Measurements from ENCODE around the gene STX8.

STX8 gene

DNA sequence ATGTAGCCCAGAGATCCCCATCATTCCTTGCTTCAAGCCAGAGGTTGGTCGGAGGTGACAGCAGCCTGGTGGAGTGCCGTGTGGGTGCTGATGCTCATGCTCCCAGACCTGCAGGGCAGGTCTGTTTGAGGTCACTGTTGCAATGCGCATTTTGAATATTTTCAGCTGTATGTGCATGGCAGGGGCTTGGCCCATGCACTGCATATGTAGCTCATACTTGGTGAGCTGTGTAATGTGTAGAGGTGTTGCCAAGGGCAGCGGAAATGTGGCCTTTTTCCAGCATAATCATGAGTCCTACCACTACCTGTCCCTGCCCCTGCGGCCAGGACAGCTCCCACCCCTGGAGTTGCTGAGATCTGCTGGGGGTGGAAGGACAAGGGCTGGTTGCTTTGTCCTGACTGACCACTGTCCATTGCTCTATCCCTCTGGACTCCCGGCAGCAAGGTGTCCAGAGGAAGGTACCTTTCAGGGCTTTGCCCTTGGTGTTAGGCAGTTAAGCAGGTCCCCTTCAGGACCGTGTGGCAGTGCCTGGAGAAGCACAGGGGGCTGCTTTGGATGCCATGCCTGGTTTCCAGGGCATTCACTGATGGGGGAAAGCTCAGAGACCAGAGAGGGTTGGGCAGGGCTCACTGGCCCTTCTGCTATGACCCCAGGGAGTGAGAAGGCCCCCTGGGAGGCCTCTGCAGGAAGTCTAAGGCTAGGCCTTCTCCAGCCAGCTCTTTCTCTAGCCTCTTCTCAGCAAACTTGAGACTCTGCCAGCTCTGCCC, 339.2 kb downstream of the STX8 start:
- no peak overlapping the region for H3K4me3 ChIP-seq (ENCODE audit: low read length)
- peaks cover 20% of the 10 kb centered on the region for H3K4me1 ChIP-seq (ENCODE audit: control insufficient read depth, insufficient read depth, low read length)
- no peaks in the 10 kb centered on the region for H3K27me3 ChIP-seq (replicated peaks; ENCODE audit: control insufficient read depth, insufficient read depth, low read length)
- no peak for DNase-seq (ENCODE audit: low read depth)
- H3K36me3 ChIP-seq (ENCODE audit: control insufficient read depth, insufficient read depth, low read length, severe bottlenecking) = no peaks in the 10 kb centered on the region
- H3K9me3 ChIP-seq (ENCODE audit: control insufficient read depth, low read length) = no peaks in the 10 kb centered on the region
- no peak overlapping the region for H3K9ac ChIP-seq (ENCODE audit: low read length)

DNA sequence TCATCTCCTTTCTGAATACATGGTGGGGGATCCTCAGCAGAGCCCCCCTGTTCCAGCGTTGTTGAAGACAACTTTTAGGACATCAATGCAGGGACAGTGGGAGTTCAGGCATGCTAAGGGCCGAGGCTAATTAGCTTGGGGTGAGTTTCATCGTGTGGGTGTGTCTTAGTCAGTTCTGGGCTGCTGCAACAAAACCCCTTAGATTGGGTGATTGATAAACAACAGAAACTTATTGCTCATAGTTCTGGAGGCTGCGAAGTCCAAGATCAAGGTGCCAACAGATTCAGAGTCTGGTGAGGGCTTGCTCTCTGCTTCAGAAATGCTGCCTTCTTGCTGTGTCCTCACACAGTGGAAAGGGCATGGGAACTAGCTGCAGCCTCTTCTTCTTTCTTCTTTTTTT, 340.3 kb downstream of the STX8 start:
- H3K4me1 ChIP-seq (ENCODE audit: control insufficient read depth, insufficient read depth, low read length) = peaks cover 9% of the 10 kb centered on the region
- no peak for DNase-seq (ENCODE audit: low read depth)
- no peaks in the 10 kb centered on the region for H3K9me3 ChIP-seq (ENCODE audit: control insufficient read depth, low read length)

DNA sequence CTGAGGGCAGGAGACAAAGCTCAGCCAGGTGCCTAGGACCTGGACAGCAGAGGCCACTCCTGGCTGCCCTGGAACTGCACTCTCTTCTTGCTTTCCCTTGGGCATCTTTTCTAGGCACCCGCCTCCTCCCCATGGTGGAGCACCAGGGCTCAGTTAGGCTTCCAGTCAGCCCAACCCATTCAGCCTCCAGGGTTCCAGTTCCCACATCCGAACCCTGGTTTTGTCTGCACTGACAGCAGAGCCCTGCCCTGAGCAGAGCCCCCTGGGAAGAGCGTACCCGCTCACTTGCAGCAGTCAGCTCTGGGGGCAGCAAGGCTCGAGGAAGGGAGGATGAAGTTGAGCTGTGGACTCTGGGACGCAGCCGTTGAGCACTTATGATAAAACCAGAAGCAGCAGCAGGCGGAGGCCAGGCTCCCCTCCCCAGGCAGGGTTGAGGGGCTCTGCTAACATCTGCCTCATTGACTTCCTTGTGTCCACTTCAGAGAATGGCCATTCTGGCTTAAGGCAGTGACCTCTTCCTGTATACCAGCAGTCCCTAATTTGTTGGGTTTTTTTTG, 341.2 kb downstream of the STX8 start:
- no peaks in the 10 kb centered on the region for H3K9me3 ChIP-seq (ENCODE audit: control insufficient read depth, low read length)
- H3K4me1 ChIP-seq (ENCODE audit: control insufficient read depth, insufficient read depth, low read length) = peaks cover 4% of the 10 kb centered on the region
- H3K27me3 ChIP-seq (replicated peaks; ENCODE audit: control insufficient read depth, insufficient read depth, low read length) = no peaks in the 10 kb centered on the region
- H3K9ac ChIP-seq (ENCODE audit: low read length) = no peak overlapping the region
- H3K4me3 ChIP-seq (ENCODE audit: low read length) = no peak overlapping the region
- DNase-seq (ENCODE audit: low read depth) = no peak
- no peaks in the 10 kb centered on the region for H3K36me3 ChIP-seq (ENCODE audit: control insufficient read depth, insufficient read depth, low read length, severe bottlenecking)

More for the DNA sequence above, 340.3 kb downstream of the STX8 start:
- Histone ChIP-seq H3K4me3 (ENCODE audit: low read length) (no peak overlapping the region), H3K27me3 (replicated peaks; ENCODE audit: control insufficient read depth, insufficient read depth, low read length) (no peaks in the 10 kb centered on the region), H3K9ac (ENCODE audit: low read length) (no peak overlapping the region), H3K36me3 (ENCODE audit: control insufficient read depth, insufficient read depth, low read length, severe bottlenecking) (no peaks in the 10 kb centered on the region)

DNA sequence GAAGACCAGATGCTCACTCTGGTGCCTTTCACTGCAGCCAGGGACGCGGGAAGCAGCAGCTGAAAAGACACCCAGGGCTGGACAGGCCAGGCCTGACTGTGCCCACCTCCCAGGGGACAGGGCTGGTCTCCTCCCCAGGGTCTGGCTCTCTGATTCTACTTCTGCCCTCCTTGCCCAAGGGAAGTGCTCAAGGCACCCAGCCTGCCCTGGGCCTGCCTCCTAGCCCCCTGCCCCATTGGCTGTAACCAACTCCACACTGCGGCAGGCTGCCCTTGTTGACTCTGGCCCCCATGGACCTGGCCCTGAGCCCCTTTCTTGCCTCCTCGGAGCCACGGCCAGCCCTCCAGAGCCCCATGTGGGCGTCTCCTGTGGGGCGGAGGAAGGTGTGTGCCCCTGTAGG, 341.9 kb downstream of the STX8 start:
- Histone ChIP-seq H3K4me1 (ENCODE audit: control insufficient read depth, insufficient read depth, low read length) (peaks cover 3% of the 10 kb centered on the region), H3K27me3 (replicated peaks; ENCODE audit: control insufficient read depth, insufficient read depth, low read length) (no peaks in the 10 kb centered on the region), H3K9ac (ENCODE audit: low read length) (no peak overlapping the region), H3K4me3 (ENCODE audit: low read length) (no peak overlapping the region), H3K9me3 (ENCODE audit: control insufficient read depth, low read length) (no peaks in the 10 kb centered on the region), H3K36me3 (ENCODE audit: control insufficient read depth, insufficient read depth, low read length, severe bottlenecking) (no peaks in the 10 kb centered on the region)
- DNase-seq (ENCODE audit: low read depth) = no peak

DNA sequence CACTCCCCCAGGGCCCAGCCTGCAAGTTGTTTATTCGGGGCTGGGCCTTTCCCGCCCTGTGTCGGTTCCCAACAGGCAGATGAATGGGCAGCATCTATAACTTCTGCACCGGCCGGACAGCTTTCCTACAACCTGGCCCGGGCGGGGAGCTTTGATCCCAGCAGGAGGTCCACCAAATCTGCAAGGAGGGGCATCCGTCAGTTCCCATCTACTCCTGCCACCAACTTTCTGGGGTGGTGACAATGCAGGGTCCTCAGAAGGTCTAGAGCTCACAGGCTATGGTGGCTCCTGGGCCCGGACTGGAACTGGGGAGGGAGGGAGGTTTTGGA, 342.4 kb downstream of the STX8 start:
- Histone ChIP-seq H3K4me1 (ENCODE audit: control insufficient read depth, insufficient read depth, low read length) (peaks cover 9% of the 10 kb centered on the region), H3K36me3 (ENCODE audit: control insufficient read depth, insufficient read depth, low read length, severe bottlenecking) (no peaks in the 10 kb centered on the region), H3K4me3 (ENCODE audit: low read length) (no peak overlapping the region), H3K27me3 (replicated peaks; ENCODE audit: control insufficient read depth, insufficient read depth, low read length) (no peaks in the 10 kb centered on the region), H3K9ac (ENCODE audit: low read length) (no peak overlapping the region), H3K9me3 (ENCODE audit: control insufficient read depth, low read length) (no peaks in the 10 kb centered on the region)
- no peak for DNase-seq (ENCODE audit: low read depth)

DNA sequence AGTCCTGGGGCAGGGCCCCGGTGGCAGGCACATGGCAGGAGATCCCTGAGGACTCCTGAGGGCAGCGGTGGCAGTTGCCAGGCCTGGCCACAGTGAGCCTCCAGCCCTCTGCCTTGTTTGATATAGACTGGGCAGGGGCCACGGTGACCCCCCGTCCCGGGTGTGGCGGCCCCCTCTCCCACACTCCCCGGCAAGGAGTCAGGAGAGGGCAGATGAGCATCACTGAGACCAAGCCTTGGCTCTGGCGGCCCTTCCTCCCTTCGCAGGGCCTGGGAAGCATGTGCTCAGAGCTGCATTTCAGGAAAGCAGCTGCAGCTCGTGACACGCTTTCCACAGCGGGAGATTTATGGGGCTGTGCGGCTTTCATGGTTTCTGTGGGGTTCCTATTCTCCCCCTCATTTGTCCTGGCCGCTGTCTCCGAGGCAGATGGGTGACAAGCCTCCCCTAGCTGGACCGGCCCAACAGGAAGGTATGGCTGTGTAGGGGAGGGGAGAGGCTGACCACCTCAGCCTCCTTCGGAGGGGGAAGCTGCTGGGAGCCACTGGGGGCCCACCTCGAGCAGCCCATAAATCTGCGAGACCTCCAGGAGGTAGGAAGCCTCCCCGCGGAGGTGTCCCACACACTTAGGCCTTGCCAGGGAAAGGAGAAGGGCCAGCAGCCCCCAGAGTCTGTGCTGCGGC, 342.9 kb downstream of the STX8 start:
- Histone ChIP-seq H3K4me3 (ENCODE audit: low read length) (no peak overlapping the region), H3K9me3 (ENCODE audit: control insufficient read depth, low read length) (no peaks in the 10 kb centered on the region), H3K4me1 (ENCODE audit: control insufficient read depth, insufficient read depth, low read length) (peaks cover 13% of the 10 kb centered on the region), H3K36me3 (ENCODE audit: control insufficient read depth, insufficient read depth, low read length, severe bottlenecking) (no peaks in the 10 kb centered on the region), H3K27me3 (replicated peaks; ENCODE audit: control insufficient read depth, insufficient read depth, low read length) (no peaks in the 10 kb centered on the region), H3K9ac (ENCODE audit: low read length) (no peak overlapping the region)
- no peak for DNase-seq (ENCODE audit: low read depth)

DNA sequence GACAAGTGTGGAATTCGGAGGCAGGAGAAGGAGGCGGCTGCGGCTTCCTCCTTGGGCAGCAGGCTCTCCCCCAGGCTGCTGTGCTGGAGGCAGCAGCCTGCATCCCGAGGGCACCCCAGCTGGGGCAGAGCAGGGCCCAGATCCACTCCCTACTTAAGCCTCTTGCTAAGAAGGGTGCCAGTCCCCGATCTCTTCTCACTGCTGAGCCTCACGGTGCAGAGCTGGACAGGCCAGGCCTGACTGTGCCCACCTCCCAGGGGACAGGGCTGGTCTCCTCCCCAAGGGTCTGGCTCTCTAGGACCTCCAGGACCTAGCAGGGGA, 343.5 kb downstream of the STX8 start:
- DNase-seq (ENCODE audit: low read depth) = no peak
- H3K9me3 ChIP-seq (ENCODE audit: control insufficient read depth, low read length) = no peaks in the 10 kb centered on the region
- no peak overlapping the region for H3K9ac ChIP-seq (ENCODE audit: low read length)
- H3K27me3 ChIP-seq (replicated peaks; ENCODE audit: control insufficient read depth, insufficient read depth, low read length) = no peaks in the 10 kb centered on the region
- peaks cover 13% of the 10 kb centered on the region for H3K4me1 ChIP-seq (ENCODE audit: control insufficient read depth, insufficient read depth, low read length)
- no peak overlapping the region for H3K4me3 ChIP-seq (ENCODE audit: low read length)
- H3K36me3 ChIP-seq (ENCODE audit: control insufficient read depth, insufficient read depth, low read length, severe bottlenecking) = no peaks in the 10 kb centered on the region

DNA sequence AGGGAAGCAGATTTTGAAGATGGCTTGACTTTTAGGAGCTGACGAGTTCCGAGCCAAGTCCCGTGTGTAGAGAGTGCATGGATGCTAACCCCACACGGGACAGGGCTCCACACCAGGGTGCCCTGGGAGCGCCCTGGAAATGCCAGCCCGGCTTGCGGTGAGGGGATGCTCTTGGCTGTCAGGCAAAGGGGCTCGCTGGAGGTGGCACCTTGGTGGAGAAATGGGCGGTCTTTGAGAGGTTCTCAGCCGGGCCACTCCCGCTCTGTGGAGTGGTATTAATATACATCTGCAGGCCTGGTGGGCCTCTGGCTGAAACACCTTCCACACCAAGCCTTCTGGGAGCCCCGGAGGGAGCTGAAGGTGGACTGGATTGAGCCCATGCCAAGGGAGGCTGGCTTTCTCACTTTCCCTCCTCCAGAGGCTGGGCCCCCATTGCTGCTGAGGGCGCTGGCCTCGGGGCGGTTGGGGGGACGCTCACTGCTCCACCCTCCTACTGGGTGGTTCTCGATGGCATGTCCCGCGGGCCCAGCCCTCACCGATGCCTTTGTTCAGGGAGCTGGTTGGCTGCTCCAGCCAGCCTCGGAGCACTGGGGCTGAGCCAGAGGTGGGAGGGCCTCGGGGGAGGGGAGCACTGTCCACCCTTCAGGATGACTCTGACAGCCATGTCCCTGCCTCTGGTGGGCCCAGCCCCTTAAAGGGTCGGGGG, 344.0 kb downstream of the STX8 start:
- Histone ChIP-seq H3K4me3 (ENCODE audit: low read length) (no peak overlapping the region), H3K9me3 (ENCODE audit: control insufficient read depth, low read length) (no peaks in the 10 kb centered on the region), H3K27me3 (replicated peaks; ENCODE audit: control insufficient read depth, insufficient read depth, low read length) (no peaks in the 10 kb centered on the region), H3K9ac (ENCODE audit: low read length) (no peak overlapping the region), H3K36me3 (ENCODE audit: control insufficient read depth, insufficient read depth, low read length, severe bottlenecking) (no peaks in the 10 kb centered on the region), H3K4me1 (ENCODE audit: control insufficient read depth, insufficient read depth, low read length) (peaks cover 13% of the 10 kb centered on the region)
- DNase-seq (ENCODE audit: low read depth) = no peak

DNA sequence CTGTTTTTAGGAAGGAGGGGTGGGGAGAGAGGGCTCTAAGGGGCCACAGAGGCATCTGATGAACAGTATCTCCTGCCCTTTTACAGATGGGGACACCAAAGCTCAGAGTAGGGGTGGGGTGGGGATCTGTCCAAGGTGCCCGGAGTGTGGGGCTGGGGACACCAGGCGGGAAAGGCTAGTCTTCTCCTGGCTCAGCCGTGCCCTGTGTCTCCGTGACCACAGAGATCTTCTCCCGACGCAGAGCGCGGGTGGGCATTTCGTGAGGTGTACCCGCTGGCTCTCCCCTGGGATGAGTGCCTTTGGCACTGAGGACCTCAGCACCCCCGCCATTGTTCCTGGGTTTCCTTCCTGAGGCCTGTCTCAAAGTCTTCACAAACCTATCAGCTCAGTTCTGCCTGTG, 344.8 kb downstream of the STX8 start:
- Histone ChIP-seq H3K9ac (ENCODE audit: low read length) (no peak overlapping the region), H3K36me3 (ENCODE audit: control insufficient read depth, insufficient read depth, low read length, severe bottlenecking) (no peaks in the 10 kb centered on the region), H3K9me3 (ENCODE audit: control insufficient read depth, low read length) (no peaks in the 10 kb centered on the region), H3K4me3 (ENCODE audit: low read length) (no peak overlapping the region), H3K4me1 (ENCODE audit: control insufficient read depth, insufficient read depth, low read length) (peaks cover 13% of the 10 kb centered on the region), H3K27me3 (replicated peaks; ENCODE audit: control insufficient read depth, insufficient read depth, low read length) (no peaks in the 10 kb centered on the region)
- DNase-seq (ENCODE audit: low read depth) = no peak

DNA sequence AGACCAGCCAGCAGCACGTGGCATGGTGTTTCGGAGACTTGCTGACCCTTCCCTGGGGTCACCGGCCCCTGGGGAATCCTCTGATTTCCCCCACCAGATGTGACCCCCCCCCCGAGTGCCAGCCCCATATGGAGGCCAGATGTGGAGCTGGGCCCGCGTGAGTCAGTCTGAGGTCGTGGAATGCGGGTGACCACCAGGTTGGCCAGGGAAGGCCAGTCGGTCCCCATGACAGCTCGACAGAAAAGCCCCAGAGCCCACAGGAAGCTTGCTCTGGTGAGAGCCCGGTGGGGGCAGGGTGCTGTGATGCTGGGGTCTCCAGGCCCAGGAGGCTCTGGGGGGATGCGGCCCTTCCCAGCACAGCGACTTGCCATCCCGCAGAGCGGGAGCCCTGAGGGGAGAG, 345.3 kb downstream of the STX8 start:
- peak; percentile 23 for DNase-seq (ENCODE audit: low read depth)
- no peaks in the 10 kb centered on the region for H3K27me3 ChIP-seq (replicated peaks; ENCODE audit: control insufficient read depth, insufficient read depth, low read length)
- H3K9ac ChIP-seq (ENCODE audit: low read length) = no peak overlapping the region
- H3K4me1 ChIP-seq (ENCODE audit: control insufficient read depth, insufficient read depth, low read length) = peaks cover 13% of the 10 kb centered on the region
- no peaks in the 10 kb centered on the region for H3K36me3 ChIP-seq (ENCODE audit: control insufficient read depth, insufficient read depth, low read length, severe bottlenecking)
- H3K9me3 ChIP-seq (ENCODE audit: control insufficient read depth, low read length) = no peaks in the 10 kb centered on the region
- no peak overlapping the region for H3K4me3 ChIP-seq (ENCODE audit: low read length)

DNA sequence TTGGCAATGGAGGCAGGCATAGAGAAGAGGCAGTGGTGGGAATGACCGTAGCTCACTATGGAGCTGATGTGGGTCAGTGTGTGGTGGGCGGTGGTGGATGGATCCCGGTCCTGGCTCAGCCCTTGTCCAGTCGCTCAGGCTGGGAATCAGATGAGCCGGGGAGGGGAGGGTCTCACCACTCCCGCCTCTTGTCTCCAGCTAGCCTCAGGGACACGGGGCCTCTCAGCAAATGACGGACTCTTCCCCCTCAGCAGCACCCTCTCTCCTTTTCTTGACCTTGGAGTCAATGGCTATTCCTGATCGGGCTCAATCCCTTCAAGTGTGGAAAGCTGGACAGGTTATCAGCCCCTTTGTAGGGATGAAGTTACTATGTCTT, 345.8 kb downstream of the STX8 start:
- H3K9me3 ChIP-seq (ENCODE audit: control insufficient read depth, low read length) = no peaks in the 10 kb centered on the region
- no peak overlapping the region for H3K4me3 ChIP-seq (ENCODE audit: low read length)
- H3K4me1 ChIP-seq (ENCODE audit: control insufficient read depth, insufficient read depth, low read length) = peaks cover 13% of the 10 kb centered on the region
- no peak for DNase-seq (ENCODE audit: low read depth)
- no peaks in the 10 kb centered on the region for H3K36me3 ChIP-seq (ENCODE audit: control insufficient read depth, insufficient read depth, low read length, severe bottlenecking)
- no peak overlapping the region for H3K9ac ChIP-seq (ENCODE audit: low read length)
- no peaks in the 10 kb centered on the region for H3K27me3 ChIP-seq (replicated peaks; ENCODE audit: control insufficient read depth, insufficient read depth, low read length)

Data from adipocyte (in vitro differentiated cells).